HCT116 (cell line): Measurements from ENCODE around the gene SH3BP1. TPM values are rescaled to one million over a fixed set of nuclear protein-coding genes. Genes with fewer than 3 reads are reported as not detected.

Experiments used
- ATAC-seq: fragments of 200-7000 bp; cut with Tn5 transposase; 2 replicates; pipeline ENCODE4 v1.9.1; 2020; ENCODE audit warnings: mild to moderate bottlenecking, moderate library complexity
- BruUV-seq: library from RNA; stranded (reverse); fragments of 400-500 nt; replicated peaks from 2 replicates; lab custom pipeline; 2021; lab: Mats Ljungman, UMichigan
- CTCF ChIA-PET: fragments of 300-600 bp; sonication (Branson Sonifier 250); formaldehyde crosslinking; loops from one replicate; lab custom pipeline; 2021; ENCODE audit warnings: antibody characterized with exemption; lab: Charles Lee
- POLR2A ChIA-PET: fragments of 300-600, 350-600 bp; sonication (Branson Sonifier 250); formaldehyde crosslinking; loops from one replicate; lab custom pipeline; 2021; ENCODE audit warnings: antibody characterized with exemption; lab: Charles Lee
- RAD21 ChIA-PET, 2 experiments: fragments of 300-600 bp; sonication (Branson Sonifier 250); formaldehyde crosslinking; loops; one replicate each; lab custom pipeline; 2023; ENCODE audit warnings: low total read pairs in 2 of 2; ENCODE audit not compliant: uncharacterized antibody in 2 of 2, unreplicated experiment in 2 of 2, low non-redundant PET in 1 of 2; lab: Charles Lee
- DNase-seq: peaks from one replicate; pipeline ENCODE4 v3.0.0-alpha.2; 2010; ENCODE audit warnings: low read depth, low spot score
- H2AFZ ChIP-seq: fragments of 200-600 bp; shearing (Covaris generic), sonication (generic); 2 replicates; pipeline ENCODE4 v1.6.1; 2017; ENCODE audit warnings: low read depth, mixed run types, mixed read lengths, antibody characterized with exemption, low read length; ENCODE audit not compliant: poor library complexity, severe bottlenecking
- H3K27ac ChIP-seq: 2 replicates; pipeline ENCODE4 v1.5.1; 2012; ENCODE audit warnings: low read depth, low read length
- H3K27me3 ChIP-seq: fragments of 200-600 bp; sonication (generic); 2 replicates; pipeline ENCODE4 v1.6.1; 2016; ENCODE audit warnings: mixed run types, low read length, mixed read lengths; ENCODE audit not compliant: insufficient read depth
- H3K36me3 ChIP-seq, 2 experiments: fragments of 200-500 bp in 1 of 2; fragments of 200-600 bp in 1 of 2; sonication (Bioruptor generic) in 1 of 2; sonication (generic) in 1 of 2; 2 replicates each; pipeline versions ENCODE4 v1.5.1 to v1.6.1; 2014 to 2016; ENCODE audit warnings: low read length in 2 of 2, inconsistent platforms in 1 of 2, mixed read lengths in 1 of 2, mixed run types in 1 of 2; ENCODE audit not compliant: insufficient read depth in 2 of 2, control insufficient read depth in 1 of 2
- H3K4me1 ChIP-seq, 2 experiments: fragments of 200-600 bp in 1 of 2; sonication (generic) in 1 of 2; 2 replicates each; pipeline versions ENCODE4 v1.5.1 to v1.6.1; 2012 to 2017; ENCODE audit warnings: low read length in 2 of 2, inconsistent platforms in 1 of 2, mild to moderate bottlenecking in 1 of 2, mixed read lengths in 1 of 2, mixed run types in 1 of 2, moderate library complexity in 1 of 2; ENCODE audit not compliant: insufficient read depth in 2 of 2, control insufficient read depth in 1 of 2
- H3K4me2 ChIP-seq: fragments of 200-600 bp; sonication (generic); 2 replicates; pipeline ENCODE4 v1.6.1; 2017; ENCODE audit warnings: mixed run types, low read length, mixed read lengths
- H3K4me3 ChIP-seq, 2 experiments: fragments of 200-600 bp in 1 of 2; sonication (generic) in 1 of 2; replicated peaks in 1 of 2; 2 replicates each; pipeline ENCODE4 v1.5.1; 2011 to 2016; ENCODE audit warnings: low read length in 2 of 2, control low read depth in 1 of 2, low read depth in 1 of 2, mild to moderate bottlenecking in 1 of 2, mixed read lengths in 1 of 2, mixed run types in 1 of 2
- H3K79me2 ChIP-seq: fragments of 200-600 bp; sonication (generic); 2 replicates; pipeline ENCODE4 v1.6.1; 2017; ENCODE audit warnings: mild to moderate bottlenecking, mixed run types, low read length, moderate library complexity, mixed read lengths; ENCODE audit not compliant: insufficient read depth
- H3K9ac ChIP-seq: fragments of 200-600 bp; sonication (generic); 2 replicates; pipeline ENCODE4 v1.6.1; 2016; ENCODE audit warnings: low read length, mixed read lengths
- H3K9me2 ChIP-seq: fragments of 200-600 bp; sonication (generic), shearing (Covaris generic); 2 replicates; pipeline ENCODE4 v1.6.1; 2017; ENCODE audit warnings: mixed run types, mild to moderate bottlenecking, moderate library complexity; ENCODE audit not compliant: insufficient read depth
- H3K9me3 ChIP-seq, 2 experiments: fragments of 200-500 bp in 1 of 2; fragments of 200-600 bp in 1 of 2; sonication (Bioruptor generic) in 1 of 2; sonication (generic) in 1 of 2; 2 replicates each; pipeline ENCODE4 v1.6.1; 2014 to 2017; ENCODE audit warnings: low read length in 2 of 2, mixed read lengths in 2 of 2, inconsistent platforms in 1 of 2, low read depth in 1 of 2, mild to moderate bottlenecking in 1 of 2, mixed run types in 1 of 2, moderate library complexity in 1 of 2; ENCODE audit not compliant: control insufficient read depth in 1 of 2, insufficient read depth in 1 of 2
- H4K20me1 ChIP-seq: fragments of 200-600 bp; sonication (generic), shearing (Covaris generic); 2 replicates; pipeline ENCODE4 v1.6.1; 2017; ENCODE audit warnings: mixed run types, mild to moderate bottlenecking, moderate library complexity; ENCODE audit not compliant: insufficient read depth
- EZH2phosphoT487 ChIP-seq: fragments of 200-600 bp; IDR thresholded peaks from 2 replicates; pipeline ENCODE4 v1.6.1; 2018; ENCODE audit warnings: antibody characterized with exemption, borderline replicate concordance
- JUND ChIP-seq: IDR thresholded peaks from 2 replicates; pipeline ENCODE4 v1.6.1; 2012
- RAD21 ChIP-seq: IDR thresholded peaks from 2 replicates; pipeline ENCODE4 v1.6.1; 2012; ENCODE audit warnings: low read depth, mild to moderate bottlenecking
- intact Hi-C: fragments of 100-400 bp; cut with micrococcal nuclease; formaldehyde crosslinking; loops from 2 replicates; pipeline ENCODE4 v1.10.0; 2022
- total RNA-seq: library from RNA; stranded (reverse); gene quantifications from one replicate; pipeline ENCODE4 v1.2.1, GENCODE V29; 2021; ENCODE audit not compliant: unreplicated experiment
- TF ChIP-seq, protein P1 (sequence below): IDR thresholded peaks from 2 replicates; pipeline ENCODE4 v1.6.1; 2011; ENCODE audit warnings: mild to moderate bottlenecking, low read length, moderate library complexity; ENCODE audit not compliant: insufficient replicate concordance; ENCODE audit errors: extremely low read depth
- TF ChIP-seq, protein P2 (sequence below): IDR thresholded peaks from 2 replicates; pipeline ENCODE4 v1.6.1; 2012

SH3BP1 gene
- total RNA-seq, 1 experiment from 2014 or later: 48.4 TPM

DNA sequence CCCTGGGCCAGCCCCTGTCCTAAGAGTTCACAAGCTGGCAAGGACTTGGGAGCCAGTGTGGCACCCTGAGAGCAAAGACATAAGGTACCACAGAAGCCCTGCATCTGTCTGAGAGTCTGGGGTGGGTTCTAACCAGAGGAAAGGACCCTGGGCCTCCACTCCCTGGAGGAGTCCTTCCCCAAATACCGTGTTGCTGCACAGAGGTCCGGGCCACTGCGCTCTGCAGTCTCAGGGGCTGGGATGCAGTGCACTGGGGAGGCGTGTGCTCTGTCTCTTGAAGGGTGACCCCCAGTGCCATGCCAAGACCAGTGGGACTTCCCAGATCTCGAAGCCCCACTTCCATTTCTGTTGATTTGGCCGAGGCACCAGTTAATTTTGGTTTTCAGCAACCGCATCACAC lies 4.3 kb upstream of the SH3BP1 start:
- no peak for ATAC-seq
- no peak overlapping the region for H3K27ac ChIP-seq
- DNase-seq: no peak
- ChIA-PET CTCF (interaction anchor here (5.6 kb wide), 1 partner anchor 8 kb away, joined by 30 read pairs; no protein-coding TSS in a partner anchor), RAD21 (no interaction called here), POLR2A (no interaction called here)
- H3K36me3 ChIP-seq: no peaks in the 10 kb centered on the region; a peak in 1 of 4 replicates
- no peaks in the 10 kb centered on the region for H3K9me3 ChIP-seq
- no peak overlapping the region for H3K4me3 ChIP-seq
- no peak overlapping the region for H3K9ac ChIP-seq
- no peak overlapping the region for H3K4me2 ChIP-seq
- H3K4me1 ChIP-seq: peaks cover 23 to 46% of the 10 kb centered on the region in 2 experiments; a peak in 3 of 4 replicates
- BruUV-seq: no TSS peak
- TF ChIP-seq, protein P1, sequence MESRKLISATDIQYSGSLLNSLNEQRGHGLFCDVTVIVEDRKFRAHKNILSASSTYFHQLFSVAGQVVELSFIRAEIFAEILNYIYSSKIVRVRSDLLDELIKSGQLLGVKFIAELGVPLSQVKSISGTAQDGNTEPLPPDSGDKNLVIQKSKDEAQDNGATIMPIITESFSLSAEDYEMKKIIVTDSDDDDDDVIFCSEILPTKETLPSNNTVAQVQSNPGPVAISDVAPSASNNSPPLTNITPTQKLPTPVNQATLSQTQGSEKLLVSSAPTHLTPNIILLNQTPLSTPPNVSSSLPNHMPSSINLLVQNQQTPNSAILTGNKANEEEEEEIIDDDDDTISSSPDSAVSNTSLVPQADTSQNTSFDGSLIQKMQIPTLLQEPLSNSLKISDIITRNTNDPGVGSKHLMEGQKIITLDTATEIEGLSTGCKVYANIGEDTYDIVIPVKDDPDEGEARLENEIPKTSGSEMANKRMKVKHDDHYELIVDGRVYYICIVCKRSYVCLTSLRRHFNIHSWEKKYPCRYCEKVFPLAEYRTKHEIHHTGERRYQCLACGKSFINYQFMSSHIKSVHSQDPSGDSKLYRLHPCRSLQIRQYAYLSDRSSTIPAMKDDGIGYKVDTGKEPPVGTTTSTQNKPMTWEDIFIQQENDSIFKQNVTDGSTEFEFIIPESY: no peak
- TF ChIP-seq EZH2phosphoT487 (no peak), RAD21 (no peak), JUND (no peak)
- TF ChIP-seq, protein P2, sequence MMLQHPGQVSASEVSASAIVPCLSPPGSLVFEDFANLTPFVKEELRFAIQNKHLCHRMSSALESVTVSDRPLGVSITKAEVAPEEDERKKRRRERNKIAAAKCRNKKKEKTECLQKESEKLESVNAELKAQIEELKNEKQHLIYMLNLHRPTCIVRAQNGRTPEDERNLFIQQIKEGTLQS: no peak
- peaks cover 6% of the 10 kb centered on the region; the same call in 1 of the 2 replicates for H3K79me2 ChIP-seq
- no peaks in the 10 kb centered on the region for H3K9me2 ChIP-seq
- H3K27me3 ChIP-seq: no peaks in the 10 kb centered on the region
- H4K20me1 ChIP-seq: no peaks in the 10 kb centered on the region
- intact Hi-C loops: loop anchor here (5.0 kb wide), 1 partner anchor 157 kb away; no protein-coding TSS in a partner anchor
- H2AFZ ChIP-seq: no peak overlapping the region
